ENCODE data around the gene DIAPH2. TPM values are rescaled to one million over a fixed set of nuclear protein-coding genes. Genes with fewer than 3 reads are reported as not detected.
A peak's percentile ranks its signal among the peaks of the same experiment; 100 is the strongest.

The DIAPH2 gene
- total RNA-seq, 1 donor from 2014 or later, result 18.9 TPM

GRCh38 chrX:97551821-97552220, 867.2 kb downstream of the DIAPH2 start:
- no peaks in the 10 kb centered on the region for H3K27me3 Mint-ChIP-seq
- DNase-seq (ENCODE audit: extremely low spot score, unreplicated experiment), result no peak
- no peak for TF ChIP-seq CTCF (conservative IDR thresholded peaks at IDR 0.05)
- H3K4me3 Mint-ChIP-seq, result no peak overlapping the region
- no peak overlapping the region for H3K27ac Mint-ChIP-seq
- H3K4me1 Mint-ChIP-seq (ENCODE audit: unreplicated experiment), result peaks cover 5% of the 10 kb centered on the region
- peaks cover 9% of the 10 kb centered on the region for H3K36me3 Mint-ChIP-seq
- peaks cover 3% of the 10 kb centered on the region for H3K9me3 Mint-ChIP-seq

- no peak overlapping the region for H3K27ac Mint-ChIP-seq
- peaks cover 3% of the 10 kb centered on the region for H3K9me3 Mint-ChIP-seq
- H3K27me3 Mint-ChIP-seq, result no peaks in the 10 kb centered on the region
- no peak for TF ChIP-seq CTCF (conservative IDR thresholded peaks at IDR 0.05)
- no peak overlapping the region for H3K4me3 Mint-ChIP-seq
- peaks cover 15% of the 10 kb centered on the region for H3K36me3 Mint-ChIP-seq
- no peaks in the 10 kb centered on the region for H3K4me1 Mint-ChIP-seq (ENCODE audit: unreplicated experiment)
- DNase-seq (ENCODE audit: extremely low spot score, unreplicated experiment), result no peak
These were observed 869.2 kb downstream of the DIAPH2 start for GRCh38 chrX:97553833-97554232.

GRCh38 chrX:97556359-97556758, 871.7 kb downstream of the DIAPH2 start:
- TF ChIP-seq CTCF (conservative IDR thresholded peaks at IDR 0.05), result no peak
- H3K4me1 Mint-ChIP-seq (ENCODE audit: unreplicated experiment), result no peaks in the 10 kb centered on the region
- H3K9me3 Mint-ChIP-seq, result peaks cover 3% of the 10 kb centered on the region
- H3K27me3 Mint-ChIP-seq, result no peaks in the 10 kb centered on the region
- no peak for DNase-seq (ENCODE audit: extremely low spot score, unreplicated experiment)
- no peak overlapping the region for H3K4me3 Mint-ChIP-seq
- no peak overlapping the region for H3K27ac Mint-ChIP-seq
- H3K36me3 Mint-ChIP-seq, result peaks cover 15% of the 10 kb centered on the region

- no peak for TF ChIP-seq CTCF (conservative IDR thresholded peaks at IDR 0.05)
- no peak for DNase-seq (ENCODE audit: extremely low spot score, unreplicated experiment)
- Mint-ChIP-seq H3K27me3 (no peaks in the 10 kb centered on the region), H3K9me3 (no peaks in the 10 kb centered on the region), H3K36me3 (no peaks in the 10 kb centered on the region), H3K4me3 (peak overlapping the region; percentile 63), H3K27ac (peak overlapping the region; percentile 59), H3K4me1 (ENCODE audit: unreplicated experiment) (peaks cover 10% of the 10 kb centered on the region)
These were observed 879.0 kb downstream of the DIAPH2 start for GRCh38 chrX:97563531-97564133.

GRCh38 chrX:97564496-97564895, 879.9 kb downstream of the DIAPH2 start:
- H3K4me1 Mint-ChIP-seq (ENCODE audit: unreplicated experiment), result peaks cover 10% of the 10 kb centered on the region
- no peak overlapping the region for H3K4me3 Mint-ChIP-seq
- H3K27me3 Mint-ChIP-seq, result no peaks in the 10 kb centered on the region
- H3K9me3 Mint-ChIP-seq, result no peaks in the 10 kb centered on the region
- no peaks in the 10 kb centered on the region for H3K36me3 Mint-ChIP-seq
- no peak for DNase-seq (ENCODE audit: extremely low spot score, unreplicated experiment)
- H3K27ac Mint-ChIP-seq, result no peak overlapping the region
- TF ChIP-seq CTCF (conservative IDR thresholded peaks at IDR 0.05), result no peak

- H3K9me3 Mint-ChIP-seq, result no peaks in the 10 kb centered on the region
- no peaks in the 10 kb centered on the region for H3K4me1 Mint-ChIP-seq (ENCODE audit: unreplicated experiment)
- no peaks in the 10 kb centered on the region for H3K27me3 Mint-ChIP-seq
- peaks cover 15% of the 10 kb centered on the region for H3K36me3 Mint-ChIP-seq
- TF ChIP-seq CTCF (conservative IDR thresholded peaks at IDR 0.05), result no peak
- DNase-seq (ENCODE audit: extremely low spot score, unreplicated experiment), result no peak
- H3K27ac Mint-ChIP-seq, result peak overlapping the region; percentile 76
- peak overlapping the region; percentile 53 for H3K4me3 Mint-ChIP-seq
These were observed 902.5 kb downstream of the DIAPH2 start for GRCh38 chrX:97587171-97587570.

All from type B pancreatic cell (in vitro differentiated cells).